SK-N-DZ (cell line): Measurements from ENCODE around the gene PIM1. TPM values are rescaled to one million over a fixed set of nuclear protein-coding genes. Genes with fewer than 3 reads are reported as not detected.
"Not testable (repeated sequence)": the region's sequence is repeated elsewhere in the genome, so short reads cannot be mapped to it uniquely, and the experiment has no call there.

Experiments used
- DNase-seq: peaks from one replicate; pipeline ENCODE4 v3.0.0-alpha.2; 2015; ENCODE audit warnings: low spot score
- polyA plus RNA-seq, 2 experiments: library from polyadenylated mRNA; depleted of rRNA; stranded (reverse); fragments of >200 nt; gene quantifications; 2 replicates each; pipeline ENCODE4 v1.2.3, GENCODE V29; 2014

Gene PIM1
- 39.9 and 44.8 TPM in 2 replicates for polyA plus RNA-seq (2014; cell fraction: cytosol; rRNA removed)
- 26.9 and 29.4 TPM in 2 replicates for polyA plus RNA-seq (2014; cell fraction: nucleus; rRNA removed)

DNA sequence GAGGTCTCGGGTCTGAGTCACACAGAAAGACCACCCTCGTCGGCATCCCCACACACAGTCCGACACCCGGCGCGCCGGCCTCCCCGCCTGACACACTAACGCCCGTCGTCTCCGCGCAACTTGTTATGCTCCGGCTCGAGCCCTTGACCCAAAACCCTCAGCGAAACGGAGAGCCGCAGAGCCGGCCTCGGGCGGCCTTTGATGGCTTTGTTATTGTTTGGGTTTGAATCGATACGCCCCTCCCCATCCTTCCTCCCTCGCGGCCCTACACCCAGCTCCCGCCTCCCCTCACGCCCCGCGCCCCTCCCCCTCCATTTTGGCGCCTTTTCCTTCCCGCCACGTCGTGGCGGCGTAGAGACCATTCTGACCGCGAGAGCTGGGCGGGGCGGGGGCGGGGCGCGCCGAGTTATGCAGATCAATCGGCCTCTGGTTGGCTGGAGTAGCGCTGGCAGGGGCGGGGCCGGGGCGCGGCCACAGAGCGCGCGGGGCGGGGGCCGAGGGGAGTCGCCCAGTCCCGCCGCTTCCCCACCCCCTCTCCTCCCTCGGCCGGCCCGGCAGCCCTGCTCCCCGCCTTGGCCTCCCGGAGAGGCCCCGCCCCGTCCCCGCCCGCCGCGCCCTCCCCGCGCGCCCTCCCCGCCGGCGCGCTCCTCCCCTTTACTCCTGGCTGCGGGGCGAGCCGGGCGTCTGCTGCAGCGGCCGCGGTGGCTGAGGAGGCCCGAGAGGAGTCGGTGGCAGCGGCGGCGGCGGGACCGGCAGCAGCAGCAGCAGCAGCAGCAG is at the start of gene PIM1:
Gene PIM1 (plus strand): TSS at position 657 of the 777 bp plus-strand sequence. CDS start 424 bp downstream, outside the sequence.
- peak; percentile 92 for DNase-seq

DNA sequence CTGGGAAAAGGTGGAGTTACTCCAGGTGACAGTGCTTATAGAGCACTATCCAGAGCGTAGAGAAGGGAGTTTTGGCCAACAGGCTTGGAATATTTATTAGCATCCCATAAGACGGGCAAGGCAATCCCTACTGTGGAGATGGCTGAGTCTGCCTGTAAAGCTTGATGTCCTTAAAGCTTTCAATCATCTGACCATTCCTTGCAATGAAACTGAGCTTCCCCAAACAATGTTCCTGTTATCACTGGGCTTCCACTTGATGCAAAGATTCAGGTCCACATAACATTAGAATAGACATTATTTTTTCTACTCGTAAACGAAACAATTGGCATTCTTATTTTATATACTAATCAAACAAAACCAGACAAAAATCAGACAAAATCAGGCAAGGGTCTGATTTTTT is 48.4 kb upstream of the PIM1 start:
- DNase-seq, result no peak

DNA sequence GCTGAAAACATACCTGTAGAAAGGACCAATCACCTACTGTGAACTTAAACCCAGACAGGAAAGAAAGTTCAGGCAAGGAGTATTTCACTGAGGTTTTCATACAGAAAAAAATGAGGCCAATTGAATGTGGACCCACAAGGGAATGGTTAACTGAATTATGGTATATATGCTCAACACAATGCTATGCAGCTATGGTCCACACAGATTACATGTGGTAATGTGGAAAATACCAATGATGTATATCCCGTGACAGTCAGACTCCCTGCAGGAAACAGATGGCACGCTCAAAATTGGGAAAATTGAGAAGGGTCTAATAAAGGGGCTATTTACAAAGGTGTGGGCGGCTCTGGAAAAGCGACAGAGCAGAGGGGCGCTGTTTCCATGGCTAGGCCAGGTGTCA is 47.1 kb upstream of the PIM1 start:
- no peak for DNase-seq

DNA sequence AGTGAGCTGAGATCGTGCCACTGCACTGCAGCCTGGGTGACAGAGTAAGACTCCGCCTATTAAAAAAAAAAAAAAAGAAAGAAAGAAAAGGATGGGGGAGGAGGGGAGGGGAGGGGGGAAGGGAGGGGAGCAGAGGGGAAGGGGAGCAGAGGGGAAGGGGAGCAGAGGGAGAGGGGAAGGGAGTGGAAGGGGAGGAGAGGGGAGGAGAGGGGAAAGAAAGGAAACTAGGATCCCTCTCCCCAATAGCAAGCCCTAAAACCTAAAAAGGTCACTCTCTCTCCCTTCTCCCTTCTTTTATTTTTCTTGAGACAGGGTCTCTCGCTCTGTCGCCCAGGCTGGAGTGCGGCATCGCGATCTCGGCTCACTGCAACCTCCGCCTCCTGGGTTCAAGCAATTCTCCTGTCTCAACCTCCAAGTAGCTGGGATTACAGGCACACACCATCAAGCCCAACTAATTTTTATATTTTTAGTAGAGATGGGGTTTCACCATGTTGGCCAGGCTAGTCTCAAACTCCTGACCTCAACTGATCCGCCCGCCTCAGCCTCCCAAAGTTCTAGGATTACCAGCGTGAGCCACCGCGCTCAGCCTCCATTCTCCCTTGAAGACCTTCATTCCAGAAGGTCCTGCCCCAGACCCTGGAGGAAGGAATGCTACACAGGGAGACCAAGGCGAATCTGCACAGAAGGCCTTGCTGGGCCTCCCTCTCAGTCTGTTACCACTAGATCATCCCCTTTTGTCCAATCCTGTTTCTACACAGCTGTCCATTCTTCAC is 45.8 kb upstream of the PIM1 start:
- no peak for DNase-seq

DNA sequence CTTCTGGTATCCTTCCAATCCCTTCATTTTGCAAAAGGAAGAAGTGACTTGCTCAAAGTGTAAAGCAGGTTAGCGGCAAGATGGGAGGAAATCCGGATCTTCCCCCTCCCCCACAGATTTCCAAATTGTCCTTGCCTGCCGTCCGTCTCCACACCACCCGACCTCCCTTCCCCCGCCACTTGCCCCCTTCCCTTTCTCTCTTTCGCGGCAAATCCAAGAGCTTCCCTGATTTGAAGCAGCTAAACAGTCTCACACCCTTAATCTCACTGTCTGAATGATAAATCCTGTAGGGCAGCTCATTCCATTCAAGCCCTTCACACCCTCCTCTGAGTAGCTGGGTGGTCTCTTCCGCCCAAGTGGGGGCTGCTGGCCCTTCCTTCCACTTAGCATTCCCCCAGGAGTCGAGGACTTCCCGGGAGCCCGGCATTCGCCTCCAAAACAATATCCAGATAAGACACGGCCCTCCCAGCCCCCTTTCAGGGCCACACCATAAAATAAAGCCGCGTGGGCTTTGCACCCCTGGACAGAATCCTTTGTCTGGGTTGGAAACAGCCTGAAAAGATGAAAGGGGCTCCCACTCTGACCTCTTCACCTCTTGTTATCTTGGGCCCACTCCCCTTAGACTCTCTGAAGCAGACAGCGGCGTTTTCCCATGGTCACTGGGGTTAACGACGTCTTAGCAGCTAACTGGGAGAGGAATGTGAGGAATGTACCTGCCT is 44.0 kb upstream of the PIM1 start:
- DNase-seq, result no peak

DNA sequence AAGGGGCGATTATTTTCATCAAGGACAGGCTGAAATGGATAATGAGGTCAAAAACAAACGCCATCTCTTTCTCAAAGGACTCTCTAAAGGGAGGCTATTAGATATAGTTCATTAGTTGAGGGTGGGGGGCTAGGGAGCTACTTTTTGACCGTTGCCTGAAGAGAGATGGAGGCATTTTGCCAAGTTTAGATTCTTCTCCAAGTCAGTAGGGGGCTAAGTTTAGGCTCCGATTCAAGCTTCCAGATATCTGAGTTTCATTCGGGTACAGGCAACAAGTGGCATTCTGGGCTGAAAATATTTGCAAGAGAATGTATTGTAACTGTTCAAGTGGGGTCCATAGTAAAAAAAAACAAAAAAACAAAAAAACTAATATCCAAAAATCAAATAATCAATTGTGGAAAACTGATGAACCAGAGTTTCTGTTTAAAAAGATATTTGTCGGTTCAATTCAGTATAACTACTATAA is 43.4 kb upstream of the PIM1 start:
- DNase-seq, result no peak

DNA sequence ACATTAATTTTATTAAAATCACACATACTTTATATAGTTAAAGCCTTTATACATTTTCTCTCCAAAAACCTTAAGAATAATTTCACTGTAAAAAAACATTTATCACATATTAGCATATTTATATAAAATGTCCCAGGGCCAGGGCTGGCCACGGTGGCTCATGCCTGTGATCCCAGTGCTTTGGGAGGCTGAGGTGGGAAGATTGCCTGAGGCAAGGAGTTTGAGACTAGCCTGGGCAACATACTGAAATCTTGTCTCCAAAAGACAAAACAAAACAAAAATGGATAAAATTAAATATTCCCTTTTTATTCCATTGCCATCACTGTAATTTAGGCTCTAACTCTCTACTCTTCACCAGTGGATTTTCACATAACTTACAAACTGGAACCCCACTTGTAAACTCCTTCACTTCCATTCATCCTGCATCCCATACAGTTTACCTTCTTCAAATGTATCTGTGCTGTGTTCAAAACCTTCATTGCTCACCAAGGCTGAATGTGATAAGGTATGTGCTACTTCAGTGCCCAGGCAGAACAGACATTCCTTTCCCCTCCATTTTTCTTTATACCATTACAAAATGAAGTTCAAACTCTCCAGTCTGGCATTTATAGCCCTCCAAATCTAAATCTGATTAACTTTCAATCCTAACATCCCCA is 42.9 kb upstream of the PIM1 start:
- DNase-seq, result no peak

DNA sequence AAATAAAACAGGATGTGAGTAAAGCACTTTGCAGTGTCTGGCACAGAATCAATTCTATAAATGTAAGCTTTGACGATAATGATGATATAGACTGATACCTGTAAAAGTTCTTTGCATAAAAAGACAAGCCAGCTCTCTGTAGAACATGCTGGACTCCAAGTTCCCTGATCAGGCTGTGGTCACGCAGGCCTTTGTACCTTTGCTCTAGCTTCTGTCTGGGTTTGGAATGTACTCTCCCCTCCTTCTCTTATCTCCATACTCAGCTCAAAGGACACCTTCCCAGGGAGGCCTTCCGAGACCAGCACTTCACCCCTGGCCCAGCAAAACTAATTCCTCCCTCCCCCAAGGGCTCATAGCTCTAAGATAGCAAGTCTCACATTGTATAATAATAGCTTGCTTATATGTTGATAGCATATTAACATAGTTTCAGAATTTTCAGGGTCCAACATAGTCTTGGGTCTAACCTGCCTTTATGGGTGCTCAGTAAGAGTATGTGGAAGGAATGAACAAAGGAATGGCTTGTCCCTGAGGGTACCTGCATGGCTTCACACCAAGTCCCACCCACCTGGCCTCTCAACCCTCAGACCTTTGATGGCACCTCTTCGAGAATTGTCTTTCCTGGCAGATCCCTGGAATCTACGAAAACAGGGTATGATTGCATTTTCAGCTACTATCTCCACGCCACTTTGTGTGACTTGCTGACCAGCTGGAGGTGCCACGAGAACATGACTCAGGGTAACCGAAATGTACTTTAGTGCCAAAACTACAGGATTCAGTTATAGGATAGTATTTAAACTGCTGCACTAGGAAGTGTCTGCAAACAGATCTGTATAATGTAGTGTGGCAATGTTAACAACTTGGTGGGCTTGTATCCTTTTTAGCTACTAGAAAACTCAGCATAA is 41.7 kb upstream of the PIM1 start:
- DNase-seq, result no peak

DNA sequence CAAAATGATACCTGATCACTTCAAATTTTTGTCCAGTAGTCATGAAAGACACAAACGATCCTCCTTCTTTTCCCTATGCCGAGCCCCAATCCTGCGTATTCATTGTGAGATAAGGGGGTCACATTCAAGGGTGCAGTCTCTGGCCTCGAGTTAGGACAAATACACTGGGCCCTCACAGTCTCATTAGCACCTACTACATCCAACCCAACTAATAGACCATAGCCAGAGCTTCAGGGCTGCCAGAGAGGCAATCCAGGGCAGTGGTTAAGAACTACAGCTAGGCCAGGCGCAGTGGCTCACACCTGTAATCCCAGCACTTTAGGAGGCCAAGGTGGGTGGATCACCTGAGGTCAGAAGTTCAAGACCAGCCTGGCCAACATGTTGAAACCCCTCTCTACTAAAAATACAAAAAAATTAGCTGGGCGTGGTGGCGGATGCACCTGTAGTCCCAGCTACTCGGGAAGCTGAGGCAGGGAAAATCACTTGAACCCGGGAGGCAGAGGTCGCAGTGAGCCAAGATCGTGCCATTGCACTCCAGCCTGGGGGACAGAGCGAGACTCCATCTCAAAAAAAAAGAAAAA is 41.0 kb upstream of the PIM1 start:
- DNase-seq, result not testable (repeated sequence)

DNA sequence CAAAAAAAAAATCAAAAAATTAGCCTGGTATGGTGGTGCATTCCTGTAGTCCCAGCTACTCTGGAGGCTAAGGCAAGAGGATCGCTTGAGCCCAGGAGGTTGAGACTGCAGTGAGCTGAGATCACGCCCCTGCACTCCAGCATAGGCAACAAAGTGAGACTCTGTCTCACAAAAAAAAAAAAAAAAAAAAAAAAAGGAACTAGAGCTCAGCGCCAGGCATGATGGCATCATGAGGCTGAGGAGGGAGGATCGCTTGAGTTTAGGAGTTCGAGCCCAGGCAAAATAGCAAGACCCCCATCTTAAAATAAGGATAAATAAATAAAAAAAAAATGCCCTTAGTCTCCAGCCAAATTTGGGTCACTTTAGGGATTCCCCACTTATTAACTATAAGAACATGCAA is 40.4 kb upstream of the PIM1 start:
- no peak for DNase-seq

DNA sequence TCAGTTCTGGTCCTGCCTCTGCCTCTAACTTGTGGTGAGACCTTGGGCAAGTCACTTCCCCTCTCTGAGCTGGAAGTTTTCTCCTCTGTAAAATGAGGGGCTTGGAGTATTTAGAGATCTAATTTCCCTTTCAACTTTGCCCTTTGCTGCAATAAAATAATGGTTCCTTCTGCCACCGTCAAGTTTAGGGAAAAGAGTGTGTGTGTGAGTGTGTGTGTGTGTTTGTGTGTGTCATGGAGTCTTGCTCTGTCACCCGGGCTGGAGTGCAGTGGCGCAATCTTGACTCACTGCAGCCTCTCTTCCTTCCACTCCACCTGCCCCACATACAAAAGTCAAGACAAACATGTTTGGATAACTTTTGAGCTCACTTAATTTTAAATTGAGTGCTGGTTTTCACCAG is 39.2 kb upstream of the PIM1 start:
- no peak for DNase-seq

DNA sequence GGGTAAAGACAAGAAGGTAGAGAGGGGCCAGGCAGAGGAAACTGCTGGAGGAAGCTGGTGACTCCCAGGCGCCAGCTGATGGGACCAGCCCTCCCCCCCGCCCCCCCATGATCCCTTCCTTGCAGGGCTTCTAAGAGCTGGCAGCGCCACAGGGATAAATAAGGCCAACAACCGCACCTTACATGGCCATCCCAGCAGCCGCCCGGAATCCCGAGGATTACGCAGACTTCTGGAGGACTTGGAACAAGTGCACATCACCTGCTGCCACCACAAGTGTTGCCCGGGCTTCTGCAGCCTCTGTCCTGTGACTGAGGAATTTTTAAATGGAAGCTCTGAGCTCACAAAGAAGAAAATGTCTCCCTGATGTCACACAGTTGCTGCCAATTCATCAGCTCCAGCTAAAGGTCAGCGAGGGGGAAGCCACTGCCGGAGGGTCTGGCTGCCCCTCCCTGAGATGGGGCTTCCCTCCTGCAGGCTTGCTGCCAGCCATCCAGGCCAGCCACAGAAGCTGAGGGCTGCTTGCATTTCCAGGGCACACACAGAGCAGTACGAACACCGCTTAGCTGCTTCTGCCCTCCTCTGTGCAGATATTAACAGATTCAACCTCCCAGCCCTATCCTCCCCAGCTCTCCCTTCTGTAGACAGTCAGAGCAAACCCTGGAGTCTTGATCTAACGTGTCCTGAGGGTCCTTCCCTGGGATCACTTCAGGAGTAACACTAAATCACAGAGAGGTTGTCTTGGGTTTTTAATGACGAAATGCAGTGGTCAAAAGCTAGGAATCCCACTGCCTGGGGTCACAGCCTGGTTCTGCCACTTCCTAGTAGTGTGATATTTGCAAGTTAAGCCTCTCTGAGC is 38.6 kb upstream of the PIM1 start:
- DNase-seq, result peak; percentile 58

DNA sequence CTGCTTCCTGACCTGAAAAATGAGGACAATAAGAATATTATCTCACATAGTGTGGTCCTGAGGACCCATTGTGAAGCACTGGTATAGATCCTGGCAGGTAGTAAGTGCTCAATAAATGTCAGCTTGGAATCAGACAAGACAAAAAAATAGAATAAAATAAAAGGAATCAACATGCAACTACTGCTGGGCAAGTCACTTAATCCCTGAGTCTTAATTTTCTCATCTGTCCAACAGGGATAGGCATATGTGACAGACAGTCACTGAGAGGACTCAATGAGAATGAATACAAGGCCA is 38.0 kb upstream of the PIM1 start:
- no peak for DNase-seq

DNA sequence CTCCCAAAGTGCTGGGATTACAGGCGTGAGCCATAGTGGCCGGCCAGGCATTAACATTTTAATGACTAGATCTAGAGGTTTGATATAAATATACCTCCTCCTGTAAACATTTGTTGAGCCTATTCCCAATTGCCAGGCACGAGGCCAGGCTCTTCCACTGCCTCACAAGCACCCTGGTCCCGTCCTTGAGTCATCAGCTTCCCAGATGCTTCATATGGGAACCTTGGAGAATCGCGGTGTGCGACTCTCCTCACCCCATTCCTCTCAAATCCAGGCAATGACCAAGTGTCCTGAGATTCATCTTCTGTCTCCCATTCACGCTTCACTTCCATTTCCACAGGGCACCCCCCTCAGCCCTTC is 35.9 kb upstream of the PIM1 start:
- no peak for DNase-seq

DNA sequence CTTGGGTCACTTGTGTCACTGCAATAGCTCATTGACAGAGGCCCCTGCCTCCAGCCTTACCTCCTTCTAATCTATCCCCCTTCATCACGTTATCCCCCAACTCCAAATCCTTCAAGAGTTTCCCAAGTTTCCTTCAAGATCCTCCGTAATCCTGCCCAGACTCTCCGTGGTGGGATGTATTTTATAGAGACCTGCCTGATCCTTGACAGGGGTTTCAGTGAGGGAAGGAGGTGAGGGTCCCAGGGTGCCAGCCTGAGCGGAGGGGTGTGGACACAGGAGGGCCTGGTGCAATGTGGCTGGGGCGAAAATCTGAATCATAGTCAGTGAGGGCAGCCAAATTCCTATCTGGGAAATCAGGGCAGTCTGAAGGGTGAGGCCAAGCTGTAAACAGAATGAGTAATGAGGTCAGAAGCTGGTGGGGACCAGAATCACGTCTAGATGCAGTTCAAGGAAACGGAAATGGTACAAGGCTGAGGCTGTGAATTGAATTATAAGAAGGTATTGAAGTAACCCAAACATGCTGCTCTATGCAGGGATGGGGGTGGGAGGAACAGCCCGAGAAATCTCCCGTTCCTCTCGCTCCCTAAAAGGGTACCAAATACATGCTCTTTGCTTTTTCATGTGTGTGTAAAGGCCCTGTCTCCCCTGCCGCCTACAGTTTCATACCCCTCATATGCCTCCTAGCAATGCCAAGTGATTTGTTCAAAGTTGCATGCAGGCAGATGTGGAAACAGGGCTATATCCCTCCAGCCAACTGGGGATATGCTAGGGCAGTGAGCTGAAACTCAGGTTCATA is 35.4 kb upstream of the PIM1 start:
- no peak for DNase-seq

DNA sequence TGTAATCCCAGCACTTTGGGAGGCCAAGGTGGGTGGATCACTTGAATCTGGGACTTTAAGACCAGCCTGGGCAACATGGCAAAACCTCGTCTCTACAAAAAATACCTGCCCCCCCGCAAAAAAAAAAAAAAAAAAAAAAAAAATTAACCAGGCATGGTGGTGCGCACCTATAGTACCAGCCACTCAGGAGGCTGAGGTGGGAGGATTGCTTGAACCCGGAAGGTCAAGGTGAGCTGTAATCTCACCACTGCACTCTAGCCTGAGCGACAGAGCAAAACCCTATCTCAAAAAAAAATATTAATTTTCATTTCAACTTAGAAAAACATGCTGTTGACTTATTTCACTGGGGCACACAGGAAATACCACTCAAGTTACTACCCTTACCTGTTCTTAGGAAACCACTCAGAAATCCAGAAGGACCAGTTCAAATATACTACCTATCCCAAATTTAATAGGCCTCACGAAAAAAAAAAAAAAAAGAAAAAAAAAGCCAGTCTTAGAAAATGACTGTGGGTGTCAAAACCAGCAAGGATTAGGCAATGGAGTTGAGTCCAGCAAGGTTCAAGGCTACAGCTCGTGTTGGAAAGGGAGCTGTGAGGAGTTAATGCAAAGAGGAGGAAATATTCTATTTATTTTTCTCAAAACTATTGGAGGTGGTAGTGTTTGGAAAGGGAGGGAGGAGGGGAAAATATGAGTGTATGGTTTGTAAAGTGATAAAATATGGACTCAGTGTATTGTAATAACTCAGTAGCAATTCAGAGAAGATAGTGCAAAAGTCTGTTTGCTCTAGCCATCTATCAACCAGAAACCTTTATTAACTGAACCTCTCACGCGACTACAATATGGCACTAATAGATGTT is 33.9 kb upstream of the PIM1 start:
- DNase-seq, result no peak

DNA sequence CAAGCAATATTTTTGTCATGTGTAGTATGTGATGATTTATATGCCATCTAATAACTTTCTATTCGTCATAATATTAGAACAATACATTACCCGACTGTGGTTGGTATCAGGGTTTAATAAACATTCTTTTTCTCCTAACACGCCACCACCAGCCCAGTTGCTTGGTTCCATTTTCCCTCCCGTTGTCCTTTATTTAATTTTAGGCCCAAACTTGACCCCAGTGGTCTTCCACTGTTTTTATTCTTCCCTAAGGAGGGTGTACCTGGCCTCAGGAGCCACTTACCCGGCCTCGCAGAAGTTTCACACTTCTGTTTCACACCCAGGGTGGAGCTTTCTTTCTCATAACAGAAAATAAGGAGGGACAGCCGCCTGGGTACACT is 33.1 kb upstream of the PIM1 start:
- no peak for DNase-seq
